ENCODE measurements around the gene L3HYPDH.

Gene L3HYPDH

GRCh38 chr14:59478540-59478939 is 5.7 kb downstream of the L3HYPDH start:
- TF ChIP-seq CTCF (conservative IDR thresholded peaks at IDR 0.05): no peak
- H3K27ac ChIP-seq: no peak overlapping the region

GRCh38 chr14:59475709-59476108 is 8.5 kb downstream of the L3HYPDH start:
- TF ChIP-seq CTCF (conservative IDR thresholded peaks at IDR 0.05): no peak
- H3K27ac ChIP-seq: no peak overlapping the region

- no peak for TF ChIP-seq CTCF (conservative IDR thresholded peaks at IDR 0.05)
Observed at GRCh38 chr14:59474172-59474571, 10.0 kb downstream of the L3HYPDH start.

GRCh38 chr14:59465316-59466135 is 18.7 kb downstream of the L3HYPDH start, which contains the start of gene GPR135:
GPR135 (minus strand) TSS chr14:59465380; CDS start chr14:59465226, 154 bp downstream.
- no peak; the same call in 1 of the 2 replicates for TF ChIP-seq CTCF (conservative IDR thresholded peaks at IDR 0.05)
- peak within 1 kb of the TSS; percentile 81 for H3K27ac ChIP-seq

More at GRCh38 chr14:59474172-59474571, 10.0 kb downstream of the L3HYPDH start:
- H3K27ac ChIP-seq: no peak overlapping the region

GRCh38 chr14:59464486-59465315 is 19.5 kb downstream of the L3HYPDH start:
- H3K27ac ChIP-seq: peak overlapping the region; percentile 81
- TF ChIP-seq CTCF (conservative IDR thresholded peaks at IDR 0.05): no peak; the same call in 1 of the 2 replicates

GRCh38 chr14:59463787-59464485 is 20.3 kb downstream of the L3HYPDH start:
- no peak for TF ChIP-seq CTCF (conservative IDR thresholded peaks at IDR 0.05)
- H3K27ac ChIP-seq: peak overlapping the region; percentile 81
